Thyroid gland (tissue), 4 donors: ENCODE results near the gene CD180. TPM values are rescaled to one million over a fixed set of nuclear protein-coding genes. Genes with fewer than 3 reads are reported as not detected.

ENCODE experiments used
- DNase-seq, 2 donors: peaks; one replicate each; pipeline ENCODE4 v3.0.0-alpha.2; 2019
- H3K27ac ChIP-seq, 3 donors: fragments of 200-600 bp; sonication (generic); 1 replicate in 2 of 3; 2 replicates in 1 of 3; pipeline ENCODE4 v1.5.1; 2016 to 2019; ENCODE audit warnings: mild to moderate bottlenecking in 1 of 3, moderate library complexity in 1 of 3
- H3K27me3 ChIP-seq: fragments of 200-600 bp; sonication (generic); one replicate; pipeline ENCODE4 v1.5.1; 2019
- H3K36me3 ChIP-seq, 2 donors: fragments of 200-600 bp; sonication (generic); one replicate each; pipeline ENCODE4 v1.5.1; 2016 to 2019
- H3K4me1 ChIP-seq, 2 donors: fragments of 200-600 bp; sonication (generic); one replicate each; pipeline ENCODE4 v1.5.1; 2017 to 2019
- H3K4me3 ChIP-seq, 3 donors: fragments of 200-600 bp; sonication (generic); replicated peaks in 1 of 3; 1 replicate in 2 of 3; 2 replicates in 1 of 3; pipeline ENCODE4 v1.5.1; 2016; ENCODE audit warnings: mild to moderate bottlenecking in 1 of 3
- H3K9me3 ChIP-seq: fragments of 200-600 bp; sonication (generic); one replicate; pipeline ENCODE4 v1.5.1; 2017
- POLR2A ChIP-seq, 2 donors: fragments of 450-650 bp; IDR thresholded peaks; one replicate each; pipeline ENCODE4 v1.6.1; 2017; ENCODE audit warnings: antibody characterized with exemption in 2 of 2, mild to moderate bottlenecking in 2 of 2, moderate library complexity in 1 of 2
- WGBS, 2 donors: methylation state at CpG; one replicate each; pipeline ENCODE4 v1.1.5; 2017; 5-methylcytosine and 5-hydroxymethylcytosine counted together
- intact Hi-C: fragments of 100-400 bp; cut with DNase I; formaldehyde crosslinking; loops from one replicate; pipeline ENCODE4 v1.15.1; 2023
- total RNA-seq, 4 donors: library from RNA; depleted of rRNA; stranded (reverse); fragments of >200 nt; gene quantifications; one replicate each; pipeline ENCODE4 v1.2.3, GENCODE V29; 2016
- TF ChIP-seq, protein P1 (sequence below), 6 experiments: fragments of 200-600 bp in 3 of 6; fragments of 450-650 bp in 3 of 6; sonication (generic) in 3 of 6; IDR thresholded peaks; one replicate each; pipeline ENCODE4 v1.5.1; 2016 to 2019; ENCODE audit warnings: antibody characterized with exemption in 6 of 6, mild to moderate bottlenecking in 2 of 6, inconsistent platforms in 1 of 6, moderate library complexity in 1 of 6

Gene CD180
- total RNA-seq, 4 donors from 2014 or later = 0.20 to 1.1 (median 0.61) TPM

DNA sequence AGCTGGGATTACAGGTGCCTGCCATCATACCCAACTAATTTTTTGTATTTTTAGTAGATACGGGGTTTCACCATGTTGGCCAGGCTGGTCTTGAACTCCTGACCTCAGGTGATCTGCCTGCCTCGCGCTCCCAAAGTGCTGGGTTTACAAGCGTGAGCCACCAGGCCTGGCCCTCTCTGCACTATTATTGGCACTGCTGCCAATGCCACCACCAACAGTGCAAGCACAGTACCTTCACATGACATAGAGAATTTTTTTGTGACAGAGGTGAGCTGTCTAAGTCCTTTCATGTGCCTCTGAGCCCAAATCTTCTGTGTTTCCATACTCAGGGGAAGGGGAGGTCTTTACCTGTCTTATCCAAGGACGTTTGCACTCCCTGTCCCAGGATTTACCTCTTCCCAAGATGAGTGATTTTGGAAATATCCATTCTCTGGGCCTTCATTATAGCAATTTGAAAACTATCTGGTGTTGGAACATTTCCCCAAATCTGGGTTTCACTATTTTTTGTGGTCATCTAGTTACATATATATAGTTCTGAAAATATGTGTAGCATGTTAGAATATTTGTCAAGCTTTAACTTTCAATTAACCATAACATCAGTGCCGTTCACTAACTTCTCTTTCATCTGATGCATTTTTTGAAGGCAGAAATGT is 5.4 kb upstream of the CD180 start:
- peaks cover 10 to 12% of the 10 kb centered on the region in 2 donors for H3K4me1 ChIP-seq
- H3K36me3 ChIP-seq = no peaks in the 10 kb centered on the region
- 87 to 96% methylated on average over 6 of the region's 6 CpGs for WGBS, 2 donors
- no peak for TF ChIP-seq POLR2A (IDR thresholded peaks at IDR 0.05)
- TF ChIP-seq, protein P1, sequence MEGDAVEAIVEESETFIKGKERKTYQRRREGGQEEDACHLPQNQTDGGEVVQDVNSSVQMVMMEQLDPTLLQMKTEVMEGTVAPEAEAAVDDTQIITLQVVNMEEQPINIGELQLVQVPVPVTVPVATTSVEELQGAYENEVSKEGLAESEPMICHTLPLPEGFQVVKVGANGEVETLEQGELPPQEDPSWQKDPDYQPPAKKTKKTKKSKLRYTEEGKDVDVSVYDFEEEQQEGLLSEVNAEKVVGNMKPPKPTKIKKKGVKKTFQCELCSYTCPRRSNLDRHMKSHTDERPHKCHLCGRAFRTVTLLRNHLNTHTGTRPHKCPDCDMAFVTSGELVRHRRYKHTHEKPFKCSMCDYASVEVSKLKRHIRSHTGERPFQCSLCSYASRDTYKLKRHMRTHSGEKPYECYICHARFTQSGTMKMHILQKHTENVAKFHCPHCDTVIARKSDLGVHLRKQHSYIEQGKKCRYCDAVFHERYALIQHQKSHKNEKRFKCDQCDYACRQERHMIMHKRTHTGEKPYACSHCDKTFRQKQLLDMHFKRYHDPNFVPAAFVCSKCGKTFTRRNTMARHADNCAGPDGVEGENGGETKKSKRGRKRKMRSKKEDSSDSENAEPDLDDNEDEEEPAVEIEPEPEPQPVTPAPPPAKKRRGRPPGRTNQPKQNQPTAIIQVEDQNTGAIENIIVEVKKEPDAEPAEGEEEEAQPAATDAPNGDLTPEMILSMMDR (IDR thresholded peaks at IDR 0.05) = no peak
- no peaks in the 10 kb centered on the region for H3K27me3 ChIP-seq
- H3K27ac ChIP-seq = no peak overlapping the region
- no peak overlapping the region for H3K4me3 ChIP-seq
- no peak for DNase-seq
- intact Hi-C loops = loop anchor here (10.0 kb wide), 1 partner anchor 387 kb away; no protein-coding TSS in a partner anchor
- H3K9me3 ChIP-seq = no peaks in the 10 kb centered on the region

DNA sequence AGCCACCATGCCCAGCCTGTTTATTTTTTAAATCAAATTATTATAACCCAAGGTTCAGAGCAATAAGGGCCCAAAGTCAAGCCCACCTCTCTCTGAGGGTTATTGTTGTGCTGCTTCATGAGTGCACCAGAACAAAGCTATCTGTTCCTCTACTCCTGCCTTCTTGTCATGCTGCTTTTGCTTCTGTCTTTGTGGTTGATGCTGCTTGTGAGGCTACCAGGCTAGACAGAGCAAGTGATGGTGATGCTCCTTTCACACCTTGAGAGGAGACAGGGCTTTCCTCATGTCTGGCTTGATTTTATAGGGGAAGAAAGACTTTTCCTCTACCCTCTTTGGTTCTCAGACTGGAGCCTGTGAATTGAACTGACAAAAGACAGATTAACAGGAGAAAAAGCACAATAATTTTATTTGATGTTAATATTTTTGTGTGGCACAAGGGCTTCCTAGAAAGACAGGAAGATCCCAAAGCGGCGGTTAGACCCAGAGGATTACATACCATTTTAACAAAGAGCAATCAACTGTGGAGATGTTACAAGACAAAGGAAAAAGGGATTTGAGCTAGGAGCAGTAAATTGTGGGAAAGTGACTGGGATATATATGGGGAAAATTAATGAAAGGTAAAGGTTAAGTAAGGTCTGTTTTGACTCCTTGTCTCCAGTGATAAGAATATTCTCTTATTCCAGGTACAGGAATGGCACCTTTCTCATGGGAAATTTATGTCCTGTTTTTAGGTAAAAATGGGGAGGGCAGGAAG is 4.4 kb upstream of the CD180 start:
- DNase-seq = no peak
- no peaks in the 10 kb centered on the region for H3K36me3 ChIP-seq
- H3K4me3 ChIP-seq = no peak overlapping the region
- WGBS, 2 donors = 96 to 97% methylated on average over 2 of the region's 2 CpGs
- intact Hi-C loops = loop anchor here (10.0 kb wide), 1 partner anchor 386 kb away; no protein-coding TSS in a partner anchor
- no peaks in the 10 kb centered on the region for H3K27me3 ChIP-seq
- no peak overlapping the region for H3K27ac ChIP-seq
- peaks cover 18 to 21% of the 10 kb centered on the region in 2 donors for H3K4me1 ChIP-seq
- H3K9me3 ChIP-seq = no peaks in the 10 kb centered on the region
- TF ChIP-seq, protein P1 (IDR thresholded peaks at IDR 0.05) = no peak
- no peak for TF ChIP-seq POLR2A (IDR thresholded peaks at IDR 0.05)

DNA sequence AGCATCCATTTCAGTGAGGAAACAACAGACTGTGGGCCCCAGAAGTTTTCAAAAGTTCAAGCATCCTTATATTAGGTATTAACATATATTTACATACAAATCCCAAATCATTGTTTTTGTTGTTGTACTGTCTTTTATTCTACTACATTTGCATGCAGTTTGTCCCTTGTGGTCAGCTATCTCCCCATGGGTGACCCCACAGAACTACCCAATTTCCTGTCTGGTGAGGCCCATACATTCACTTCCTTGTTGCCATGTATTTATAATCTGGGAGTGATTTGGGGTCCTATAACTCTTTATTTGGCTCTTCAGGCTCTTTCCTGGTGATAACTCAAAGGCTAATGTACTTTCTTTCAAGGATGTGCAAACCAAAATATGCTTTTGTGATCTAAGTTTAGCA is 3.3 kb upstream of the CD180 start:
- intact Hi-C loops = loop anchor here (10.0 kb wide), 1 partner anchor 385 kb away; no protein-coding TSS in a partner anchor
- DNase-seq = no peak

DNA sequence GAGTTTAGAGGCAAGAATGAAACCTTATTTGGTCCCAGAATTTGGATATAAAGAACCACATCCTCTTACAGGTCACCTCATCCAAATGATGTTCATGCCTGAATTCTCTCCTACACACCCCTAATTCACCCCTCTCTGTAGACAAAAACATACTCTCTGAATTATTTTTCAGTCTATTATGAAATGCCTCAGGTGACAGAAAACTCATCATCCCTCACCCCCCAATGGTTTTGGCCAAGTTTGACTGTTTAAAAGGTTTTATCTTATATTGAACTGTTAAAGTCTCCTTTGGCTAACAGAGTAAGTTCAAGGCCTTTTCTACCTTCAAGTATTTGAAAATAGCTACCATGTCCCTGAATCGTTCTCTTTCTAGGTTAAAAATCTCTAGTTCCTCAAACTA is 2.3 kb upstream of the CD180 start:
- TF ChIP-seq, protein P1 (IDR thresholded peaks at IDR 0.05) = no peak
- no peak for TF ChIP-seq POLR2A (IDR thresholded peaks at IDR 0.05)
- no peak for DNase-seq
- intact Hi-C loops = no loop called here
- Histone ChIP-seq H3K4me3 (no peak overlapping the region), H3K4me1 (peaks cover 21 to 22% of the 10 kb centered on the region in 2 donors), H3K27me3 (no peaks in the 10 kb centered on the region), H3K27ac (no peak overlapping the region), H3K9me3 (no peaks in the 10 kb centered on the region), H3K36me3 (no peaks in the 10 kb centered on the region)
- WGBS, 2 donors = 82 to 97% methylated on average over 1 of the region's 1 CpG

More for the DNA sequence above, 3.3 kb upstream of the CD180 start:
- Histone ChIP-seq H3K27me3 (no peaks in the 10 kb centered on the region), H3K36me3 (no peaks in the 10 kb centered on the region), H3K4me3 (no peak overlapping the region), H3K4me1 (peaks cover 20 to 21% of the 10 kb centered on the region in 2 donors), H3K9me3 (no peaks in the 10 kb centered on the region), H3K27ac (no peak overlapping the region)
- no peak for TF ChIP-seq POLR2A (IDR thresholded peaks at IDR 0.05)

DNA sequence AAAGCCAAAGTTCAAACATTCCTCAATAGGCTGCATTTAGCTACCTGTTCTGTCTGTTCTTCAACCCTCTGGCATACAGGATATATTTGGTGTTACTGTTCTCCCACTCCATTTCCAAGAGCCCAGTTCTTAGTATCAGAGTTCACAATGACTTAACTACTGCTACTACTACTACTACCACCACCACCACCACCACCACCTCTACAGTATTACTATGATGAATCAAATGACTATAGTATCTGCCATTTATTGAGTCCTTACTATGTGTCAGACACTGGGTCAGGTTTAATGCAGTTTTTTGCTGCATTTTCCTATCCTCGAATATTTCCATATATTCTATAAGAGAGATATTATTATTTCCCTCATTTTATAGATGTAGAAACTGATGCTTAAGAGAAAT is 937 bp upstream of the CD180 start:
- H3K9me3 ChIP-seq = no peaks in the 10 kb centered on the region
- DNase-seq = no peak
- intact Hi-C loops = no loop called here
- H3K36me3 ChIP-seq = no peaks in the 10 kb centered on the region
- no peak overlapping the region for H3K27ac ChIP-seq
- peaks cover 21 to 29% of the 10 kb centered on the region in 2 donors for H3K4me1 ChIP-seq
- H3K4me3 ChIP-seq = no peak overlapping the region
- TF ChIP-seq, protein P1 (IDR thresholded peaks at IDR 0.05) = no peak
- TF ChIP-seq POLR2A (IDR thresholded peaks at IDR 0.05) = no peak
- H3K27me3 ChIP-seq = no peaks in the 10 kb centered on the region
- WGBS, 2 donors = 96 to 97% methylated on average over 1 of the region's 1 CpG
